HG03025 (cell line): ENCODE measurements around the gene INHBC.
"Not testable (repeated sequence)": the region's sequence is repeated elsewhere in the genome, so short reads cannot be mapped to it uniquely, and the experiment has no call there.

Experiments
- ATAC-seq: cut with Tn5 transposase; IDR thresholded peaks from one replicate; pipeline ENCODE4 v1.9.1; 2021; ENCODE audit warnings: mild to moderate bottlenecking, moderate library complexity; ENCODE audit not compliant: unreplicated experiment, low FRiP score

INHBC gene, protein sequence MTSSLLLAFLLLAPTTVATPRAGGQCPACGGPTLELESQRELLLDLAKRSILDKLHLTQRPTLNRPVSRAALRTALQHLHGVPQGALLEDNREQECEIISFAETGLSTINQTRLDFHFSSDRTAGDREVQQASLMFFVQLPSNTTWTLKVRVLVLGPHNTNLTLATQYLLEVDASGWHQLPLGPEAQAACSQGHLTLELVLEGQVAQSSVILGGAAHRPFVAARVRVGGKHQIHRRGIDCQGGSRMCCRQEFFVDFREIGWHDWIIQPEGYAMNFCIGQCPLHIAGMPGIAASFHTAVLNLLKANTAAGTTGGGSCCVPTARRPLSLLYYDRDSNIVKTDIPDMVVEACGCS

DNA sequence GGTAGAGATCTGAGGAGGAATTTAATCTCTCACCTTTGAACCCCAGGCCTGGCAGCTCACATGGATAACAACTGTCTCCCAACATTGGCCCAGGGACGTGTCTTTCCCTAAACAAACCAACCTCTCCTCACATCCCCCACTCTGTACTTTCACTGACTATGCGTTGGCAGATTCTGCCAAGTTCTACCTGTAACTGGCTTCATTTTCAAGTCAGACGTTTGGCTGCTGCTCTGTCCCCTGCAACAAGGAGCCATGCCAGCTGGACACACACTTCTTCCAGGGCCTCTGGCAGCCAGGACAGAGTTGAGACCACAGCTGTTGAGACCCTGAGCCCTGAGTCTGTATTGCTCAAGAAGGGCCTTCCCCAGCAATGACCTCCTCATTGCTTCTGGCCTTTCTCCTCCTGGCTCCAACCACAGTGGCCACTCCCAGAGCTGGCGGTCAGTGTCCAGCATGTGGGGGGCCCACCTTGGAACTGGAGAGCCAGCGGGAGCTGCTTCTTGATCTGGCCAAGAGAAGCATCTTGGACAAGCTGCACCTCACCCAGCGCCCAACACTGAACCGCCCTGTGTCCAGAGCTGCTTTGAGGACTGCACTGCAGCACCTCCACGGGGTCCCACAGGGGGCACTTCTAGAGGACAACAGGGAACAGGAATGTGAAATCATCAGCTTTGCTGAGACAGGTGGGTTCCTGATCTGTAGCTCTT lies at the start of gene INHBC:
INHBC (plus strand) TSS at position 268 of the 707 bp plus-strand sequence; CDS start at position 371, 103 bp downstream.
- ATAC-seq, result no peak

DNA sequence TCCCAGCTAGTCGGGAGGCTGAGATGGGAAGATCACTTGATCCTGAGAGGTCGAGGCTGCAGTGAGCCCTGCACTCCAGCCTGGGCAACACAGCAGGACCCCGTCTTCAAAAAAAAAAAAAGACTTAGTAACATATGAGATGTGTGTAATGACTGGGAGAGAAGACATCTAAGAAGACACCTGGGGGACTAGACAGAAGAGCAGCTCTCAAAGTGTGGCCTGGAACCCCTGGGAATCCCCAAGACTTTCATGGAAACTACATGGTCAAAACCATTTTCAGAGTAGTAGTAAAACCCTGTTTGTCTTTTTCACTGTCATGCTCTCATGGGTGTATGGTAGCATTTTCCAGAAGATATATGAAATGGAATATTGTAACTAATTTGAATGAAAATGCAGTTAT lies 49.0 kb upstream of the INHBC start:
- no peak for ATAC-seq

DNA sequence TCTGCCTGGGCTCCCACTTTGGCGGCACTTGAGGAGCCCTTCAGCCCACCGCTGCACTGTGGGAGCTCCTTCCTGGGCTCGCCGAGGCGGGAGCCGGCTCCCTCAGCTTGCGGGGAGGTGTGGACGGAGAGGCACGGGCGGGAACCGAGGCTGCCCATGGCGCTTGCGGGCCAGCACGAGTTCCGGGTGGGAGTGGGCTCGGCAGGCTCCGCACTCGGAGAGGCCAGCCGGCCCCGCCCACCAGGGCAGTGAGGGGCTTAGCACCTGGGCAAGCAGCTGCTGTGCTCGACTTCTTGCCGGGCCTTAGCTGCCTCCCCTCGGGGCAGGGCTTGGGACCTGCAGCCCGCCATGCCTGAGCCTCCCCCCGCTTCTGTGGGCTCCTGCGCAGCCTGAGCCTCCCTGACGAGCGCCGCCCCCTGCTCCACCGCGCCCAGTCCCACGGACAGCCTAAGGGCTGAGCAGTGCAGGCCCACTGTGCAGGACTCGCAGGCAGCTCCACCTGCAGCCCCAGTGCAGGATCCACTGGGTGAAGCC lies 48.3 kb upstream of the INHBC start:
- ATAC-seq, result no peak

GRCh38 chr12:57388425-57388824 lies 46.2 kb upstream of the INHBC start:
- ATAC-seq, result no peak

DNA sequence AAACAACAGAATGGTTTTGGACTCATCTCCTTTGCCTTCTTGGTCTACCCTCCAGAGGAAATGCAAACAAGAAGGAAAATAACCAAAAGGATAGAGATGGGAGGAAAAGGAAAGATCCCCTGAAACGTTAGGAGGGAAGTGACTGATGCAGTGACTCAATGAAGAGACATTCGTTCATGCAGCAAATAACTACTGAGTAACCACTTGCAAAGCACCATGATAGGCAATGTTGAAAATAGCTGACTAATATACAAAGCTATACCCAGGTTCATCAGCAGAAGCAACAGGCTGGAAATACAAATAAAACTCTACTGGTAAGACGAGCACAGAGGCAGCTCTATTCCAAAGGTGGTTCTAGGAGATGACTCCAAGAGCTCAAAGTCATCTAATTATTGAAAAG lies 45.6 kb upstream of the INHBC start:
- no peak for ATAC-seq

DNA sequence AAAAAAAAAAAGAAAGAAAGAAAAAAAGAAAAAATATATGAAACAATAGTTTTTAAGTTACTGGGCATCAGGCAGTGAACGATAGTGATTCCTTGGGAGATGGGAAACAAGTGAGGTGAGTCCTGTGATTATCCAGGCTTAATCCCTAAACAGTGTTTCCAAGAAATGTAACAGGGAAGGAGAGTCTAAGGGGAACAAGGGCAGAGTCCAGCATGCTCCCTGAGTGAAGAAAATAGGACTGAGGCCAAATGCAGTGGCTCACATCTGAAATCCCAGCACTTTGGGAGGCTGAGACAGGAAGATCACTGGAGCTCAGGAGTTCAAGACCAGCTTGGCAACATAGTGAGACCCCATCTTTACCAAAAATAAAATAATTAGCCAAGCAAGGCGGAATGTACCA lies 44.4 kb upstream of the INHBC start:
- ATAC-seq, result no peak

- ATAC-seq, result no peak
Observed at GRCh38 chr12:57395121-57395520, 39.5 kb upstream of the INHBC start.

DNA sequence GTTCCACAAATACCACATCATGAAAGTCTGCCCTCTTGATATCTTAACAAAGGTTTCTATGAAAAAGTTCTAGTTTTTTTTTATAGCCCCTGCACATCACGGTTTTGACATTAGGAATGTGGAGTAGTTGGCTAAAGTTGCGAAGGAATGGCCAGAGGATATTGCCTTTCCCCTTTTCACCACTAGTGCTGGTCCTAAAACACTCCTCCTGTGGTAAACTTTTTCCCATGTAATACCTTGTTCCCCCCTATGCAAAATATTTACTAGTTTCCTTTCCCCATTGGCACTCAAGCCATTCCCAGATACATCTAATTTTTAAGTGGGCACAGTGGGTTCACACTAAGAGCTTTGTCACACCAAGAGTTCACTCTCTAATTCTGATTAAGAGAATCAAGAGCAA lies 37.1 kb upstream of the INHBC start:
- ATAC-seq, result no peak

DNA sequence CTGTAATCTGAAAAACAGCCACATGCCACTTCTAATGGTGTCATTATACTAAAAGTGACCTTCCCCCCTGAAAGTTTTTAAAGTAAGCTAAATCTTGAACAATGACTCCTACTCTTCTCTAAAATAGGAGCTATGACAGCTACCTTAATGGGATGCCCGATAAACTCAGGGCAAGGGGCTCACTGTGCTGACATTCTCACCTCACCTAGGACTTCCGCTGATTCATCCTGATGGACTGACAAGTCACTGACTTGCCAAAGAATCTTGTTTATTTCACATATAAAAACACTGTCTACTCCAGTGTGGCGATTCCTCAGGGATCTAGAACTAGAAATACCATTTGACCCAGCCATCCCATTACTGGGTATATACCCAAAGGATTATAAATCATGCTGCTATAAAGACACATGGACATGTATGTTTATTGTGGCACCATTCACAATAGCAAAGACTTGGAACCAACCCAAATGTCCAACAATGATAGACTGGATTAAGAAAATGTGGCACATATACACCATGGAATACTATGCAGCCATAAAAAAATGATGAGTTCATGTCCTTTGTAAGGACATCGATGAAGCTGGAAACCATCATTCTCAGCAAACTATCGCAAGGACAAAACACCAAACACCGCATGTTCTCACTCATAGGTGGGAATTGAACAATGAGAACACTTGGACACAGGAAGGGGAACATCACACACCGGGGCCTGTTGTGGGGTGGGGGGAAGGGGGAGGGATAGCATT lies 34.7 kb upstream of the INHBC start:
- not testable (repeated sequence) for ATAC-seq

DNA sequence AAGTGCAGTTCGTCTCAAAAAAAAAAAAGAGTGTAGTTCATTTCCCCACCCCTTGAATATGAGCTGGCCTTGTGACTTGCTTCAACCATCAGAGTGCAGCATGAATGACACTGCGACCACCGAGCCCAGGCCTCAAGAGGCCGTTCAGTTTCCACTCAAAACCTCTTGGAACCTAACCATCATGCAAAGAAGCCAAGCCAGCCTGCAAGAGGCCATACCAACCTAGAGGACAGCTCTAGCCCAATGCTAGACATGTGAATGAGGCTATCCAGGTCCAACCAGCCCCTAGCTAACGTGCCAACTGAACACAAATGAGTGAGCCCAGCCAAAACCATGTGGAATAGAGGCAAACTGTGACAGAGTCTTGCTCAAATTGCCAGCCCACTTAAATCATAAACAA lies 33.4 kb upstream of the INHBC start:
- no peak for ATAC-seq

DNA sequence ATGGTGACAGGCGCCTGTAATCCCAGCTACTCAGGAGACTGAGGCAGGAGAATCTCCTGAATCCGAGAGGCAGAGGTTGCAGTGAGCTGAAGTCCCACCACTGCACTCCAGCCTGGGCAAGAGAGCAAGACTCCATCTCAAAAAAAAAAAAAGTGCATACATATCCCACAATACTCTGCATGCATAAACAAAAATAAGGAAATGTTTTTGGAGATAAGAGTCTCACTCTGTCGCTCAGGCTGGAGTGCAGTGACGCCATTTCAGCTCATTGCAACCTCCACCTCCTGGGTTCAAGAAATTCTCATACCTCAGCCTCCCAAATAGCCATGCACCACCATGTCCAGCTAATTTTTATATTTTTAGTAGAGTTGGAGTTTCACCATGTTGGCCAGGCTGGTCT lies 32.4 kb upstream of the INHBC start:
- not testable (repeated sequence) for ATAC-seq

DNA sequence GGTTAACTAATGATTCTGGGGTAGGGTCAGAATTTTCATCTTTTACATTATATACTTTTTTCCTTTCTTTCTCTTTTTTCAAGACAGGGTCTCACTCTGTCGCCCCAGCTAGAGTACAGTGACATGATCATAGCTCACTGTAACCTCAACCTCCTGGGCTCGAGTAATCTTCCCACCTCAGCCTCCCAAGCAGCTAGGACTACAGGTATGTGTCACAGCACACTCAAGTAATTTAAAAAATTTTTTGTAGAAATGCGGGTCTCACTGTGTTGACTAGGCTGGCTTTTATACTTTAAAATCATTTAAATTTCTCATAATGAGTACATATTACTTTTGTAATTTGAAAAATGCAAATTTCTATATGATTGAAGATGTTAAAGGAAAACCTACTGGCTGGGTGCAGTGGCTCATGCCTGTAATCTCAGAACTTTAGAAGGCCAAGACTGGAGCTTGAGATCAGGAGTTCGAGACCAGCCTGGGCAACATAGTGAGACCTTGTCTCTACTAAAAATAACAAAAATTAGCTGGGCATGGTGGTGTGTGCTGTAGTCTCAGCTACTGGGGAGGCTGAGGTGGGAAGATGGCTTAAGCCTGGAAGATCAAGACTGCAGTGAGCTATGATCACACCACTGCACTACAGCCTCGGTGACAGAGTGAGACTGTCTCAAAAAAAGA lies 29.5 kb upstream of the INHBC start:
- ATAC-seq, result no peak

GRCh38 chr12:57410534-57410933 lies 24.1 kb upstream of the INHBC start:
- ATAC-seq, result no peak

DNA sequence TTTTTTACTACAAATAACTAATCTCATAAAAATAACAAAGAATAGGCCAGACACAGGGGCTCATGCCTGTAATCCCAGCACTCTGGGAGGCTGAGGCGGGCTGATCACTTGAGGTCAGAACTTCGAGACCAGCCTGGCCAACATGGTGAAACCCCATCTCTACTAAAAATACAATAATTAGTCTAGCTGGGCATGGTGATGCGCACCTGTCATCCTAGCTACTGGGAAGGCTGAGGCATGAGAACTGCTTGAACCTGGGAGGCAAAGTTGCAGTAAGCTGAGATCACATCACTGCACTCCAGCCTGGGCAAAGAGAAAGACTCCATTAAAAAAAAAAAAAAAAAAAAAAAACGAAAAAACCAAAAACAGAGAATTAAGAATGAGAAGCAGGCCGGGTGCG lies 20.4 kb upstream of the INHBC start:
- not testable (repeated sequence) for ATAC-seq

GRCh38 chr12:57415088-57415487 lies 19.5 kb upstream of the INHBC start:
- no peak for ATAC-seq

DNA sequence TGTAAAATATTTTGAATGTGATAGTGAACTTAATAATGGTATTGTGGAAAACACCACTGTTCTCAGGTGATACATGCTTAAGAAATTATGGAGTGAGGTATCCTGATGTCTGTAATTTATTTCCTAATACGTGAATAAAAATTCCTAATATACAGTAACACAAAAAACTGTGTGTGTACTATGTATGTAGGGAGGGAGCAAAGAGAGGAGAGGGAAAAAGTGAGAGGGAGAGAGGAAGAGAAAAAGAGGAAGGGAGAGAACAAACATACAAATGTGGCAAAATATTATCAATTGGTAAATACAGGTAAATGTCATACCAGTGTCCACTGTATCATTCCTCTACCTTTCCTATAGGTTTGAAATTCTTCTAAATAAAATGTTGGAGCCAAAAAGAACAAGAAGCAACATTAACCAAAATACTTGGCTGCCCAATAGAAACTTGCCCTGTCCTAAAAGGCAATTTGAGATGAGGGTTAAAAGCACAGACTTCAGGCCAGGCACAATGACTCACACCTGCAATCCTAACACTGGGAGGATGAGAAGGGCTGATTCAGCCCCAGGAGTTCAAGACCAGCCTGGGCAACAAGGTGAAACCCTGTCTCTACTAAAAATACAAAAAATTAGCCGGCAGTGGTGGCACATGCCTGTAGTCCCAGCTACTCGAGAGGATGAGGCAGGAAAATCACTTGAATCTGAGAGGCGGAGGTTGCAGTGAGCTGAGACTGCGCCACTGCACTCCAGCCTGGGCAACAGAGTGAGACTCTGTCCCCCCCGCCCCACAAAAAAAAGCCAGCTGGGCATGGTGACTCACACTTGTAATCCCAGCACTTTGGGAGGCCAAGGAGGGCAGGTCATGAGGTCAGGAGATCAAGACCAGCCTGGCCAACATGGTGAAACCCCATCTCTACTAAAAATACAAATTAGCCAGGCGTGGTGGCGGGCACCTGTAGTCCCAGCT lies 18.3 kb upstream of the INHBC start:
- no peak for ATAC-seq

DNA sequence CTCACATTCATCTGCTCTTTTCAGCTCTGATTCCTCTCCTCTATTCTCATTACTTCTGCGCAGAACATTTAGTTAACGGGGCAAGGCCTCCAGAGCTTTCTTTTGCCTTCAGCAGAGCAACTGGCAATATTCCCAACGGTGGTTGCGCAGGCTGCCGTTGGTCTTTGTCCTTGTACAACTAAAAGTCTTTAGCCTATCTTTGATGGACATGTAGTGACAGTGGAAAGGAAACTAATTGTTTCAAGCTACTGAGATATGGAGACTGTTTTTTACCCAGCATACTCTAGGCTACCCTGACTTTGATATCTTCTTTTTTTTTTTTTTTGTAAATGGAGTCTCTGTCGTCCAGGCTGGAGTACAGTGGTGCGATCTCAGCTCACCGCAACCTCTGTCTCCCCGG lies 16.3 kb upstream of the INHBC start:
- ATAC-seq, result no peak

DNA sequence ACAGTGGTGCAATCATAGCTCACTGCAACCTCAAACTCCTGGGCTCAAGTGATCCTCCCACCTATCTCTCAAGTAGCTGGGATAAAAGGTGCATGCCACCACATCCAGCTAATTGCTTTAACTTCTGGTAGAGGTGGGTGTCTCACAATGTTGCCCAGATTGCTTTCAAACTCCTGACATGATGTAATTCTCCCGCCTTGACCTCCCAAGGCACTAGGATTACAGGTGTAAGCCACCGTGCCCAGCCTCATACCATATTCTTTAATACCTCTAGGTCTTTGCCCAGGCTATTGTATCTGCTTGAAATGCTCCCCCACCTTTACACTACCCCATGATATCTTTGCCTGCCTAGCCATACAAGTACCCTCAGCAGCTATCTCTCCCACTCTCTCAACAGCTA lies 15.1 kb upstream of the INHBC start:
- ATAC-seq, result no peak

GRCh38 chr12:57420482-57420881 lies 14.1 kb upstream of the INHBC start:
- ATAC-seq, result no peak
